ENCODE measurements around the gene HDAC7. TPM values are rescaled to one million over a fixed set of nuclear protein-coding genes. Genes with fewer than 3 reads are reported as not detected.

The HDAC7 gene
- total RNA-seq, 2 experiments from 2014 or later, result 218 to 232 TPM

DNA sequence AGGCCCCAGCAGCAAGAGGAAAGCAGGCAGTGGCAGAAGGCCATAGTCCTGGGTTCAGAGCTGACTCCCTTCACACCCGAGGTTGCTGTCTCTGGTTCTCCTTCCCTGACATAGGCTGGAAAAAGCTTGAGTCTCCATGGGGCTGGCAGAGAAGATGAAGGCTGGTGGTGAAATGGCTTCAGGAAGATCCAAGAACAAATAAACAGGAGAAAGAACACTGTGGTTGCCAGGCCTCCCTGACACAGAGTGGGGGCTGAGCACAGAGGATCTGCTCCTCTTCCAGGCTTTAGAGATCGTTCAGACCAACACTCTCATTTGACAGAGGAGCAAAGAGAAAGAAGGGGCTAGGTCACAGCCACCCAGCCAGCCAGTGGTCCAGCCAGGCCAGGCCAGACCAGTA, 14.3 kb downstream of the HDAC7 start:
- ChIA-PET CTCF (interaction anchor here (0.8 to 5.1 kb wide), 9 partner anchors 8 to 64 kb away, joined by 3 to 26 read pairs (median 4); no protein-coding TSS in a partner anchor), POLR2A (interaction anchor here (0.7 kb wide), 1 partner anchor 75 kb away, joined by 3 read pairs; no protein-coding TSS in a partner anchor)
- peaks cover 56% of the 10 kb centered on the region for H3K36me3 Mint-ChIP-seq (ENCODE audit: low read depth)
- no peak for DNase-seq
- peaks cover 97% of the 10 kb centered on the region for H3K4me1 Mint-ChIP-seq
- peak overlapping the region; percentile 17 for H3K4me3 Mint-ChIP-seq
- H3K9me3 Mint-ChIP-seq, result no peaks in the 10 kb centered on the region
- no peaks in the 10 kb centered on the region for H3K27me3 Mint-ChIP-seq
- peak overlapping the region; percentile 93 for H3K27ac Mint-ChIP-seq

DNA sequence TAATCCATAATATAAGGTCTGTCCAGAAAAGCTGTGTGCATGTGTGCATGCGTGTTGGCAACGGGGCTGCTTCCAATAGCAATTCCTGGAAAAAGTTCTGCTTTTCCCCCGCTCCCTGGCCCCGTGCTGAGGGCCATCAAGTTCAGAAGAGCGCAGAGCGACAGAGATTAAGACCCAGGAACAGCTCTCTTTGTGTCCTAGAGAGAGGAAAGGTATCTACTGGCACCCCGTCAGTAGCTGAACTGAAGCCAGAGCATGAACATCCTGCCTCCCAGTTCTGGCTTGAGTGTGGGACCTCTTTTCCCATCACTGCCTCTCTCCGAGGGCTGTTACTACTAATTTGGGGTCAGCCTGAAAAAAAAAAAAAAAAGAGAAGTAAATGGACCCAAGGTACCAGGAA, 15.5 kb downstream of the HDAC7 start:
- Mint-ChIP-seq H3K9me3 (no peaks in the 10 kb centered on the region), H3K4me1 (peaks cover 98% of the 10 kb centered on the region), H3K4me3 (no peak overlapping the region), H3K27ac (peak overlapping the region; percentile 93), H3K27me3 (no peaks in the 10 kb centered on the region), H3K36me3 (ENCODE audit: low read depth) (peaks cover 55% of the 10 kb centered on the region)
- ChIA-PET CTCF (interaction anchor here (1.0 to 5.1 kb wide), 9 partner anchors 9 to 64 kb away, joined by 3 to 26 read pairs (median 6); no protein-coding TSS in a partner anchor), POLR2A (interaction anchor here (0.6 kb wide), 1 partner anchor 10 kb away, joined by 4 read pairs; no protein-coding TSS in a partner anchor)
- no peak for DNase-seq

DNA sequence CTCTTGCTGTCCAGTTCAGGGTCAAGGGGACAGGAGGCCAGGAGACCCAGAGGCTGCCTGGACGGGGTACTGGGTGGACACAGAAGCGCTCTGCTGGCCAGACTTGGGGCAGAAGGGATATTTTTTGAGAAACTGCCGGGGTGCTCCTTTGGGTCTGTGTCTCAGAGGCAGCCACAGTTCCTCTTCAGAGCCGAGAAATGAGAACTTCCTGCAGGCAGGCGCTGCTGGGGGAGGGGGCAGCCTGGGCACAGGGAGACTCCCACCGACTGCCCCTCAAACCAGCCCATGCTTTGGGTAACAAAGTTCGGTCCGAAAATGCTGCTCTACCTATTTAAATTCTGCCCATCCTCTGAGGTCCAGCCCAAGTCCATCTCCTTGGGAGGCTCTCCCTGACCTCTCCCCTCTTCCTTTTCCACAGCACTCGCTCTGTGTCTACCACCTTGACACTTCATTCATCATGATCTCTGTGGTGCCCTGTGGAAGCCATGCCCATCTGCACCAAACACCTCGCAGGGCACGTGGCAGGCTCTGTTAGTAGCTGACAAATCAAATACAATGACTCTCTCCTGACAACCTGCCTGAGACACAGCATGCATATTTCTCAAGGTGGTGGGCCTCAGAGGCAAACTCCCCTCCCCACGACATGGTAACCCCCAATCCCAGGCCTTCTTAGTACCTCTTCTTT, 16.4 kb downstream of the HDAC7 start:
- no peaks in the 10 kb centered on the region for H3K9me3 Mint-ChIP-seq
- H3K4me3 Mint-ChIP-seq, result peak overlapping the region; percentile 50
- ChIA-PET CTCF (interaction anchor here (1.0 to 5.1 kb wide), 8 partner anchors 10 to 70 kb away, joined by 3 to 26 read pairs (median 8); no protein-coding TSS in a partner anchor), POLR2A (no interaction called here)
- peaks cover 56% of the 10 kb centered on the region for H3K36me3 Mint-ChIP-seq (ENCODE audit: low read depth)
- H3K4me1 Mint-ChIP-seq, result peaks cover 96% of the 10 kb centered on the region
- no peaks in the 10 kb centered on the region for H3K27me3 Mint-ChIP-seq
- no peak for DNase-seq
- peak overlapping the region; percentile 93 for H3K27ac Mint-ChIP-seq

DNA sequence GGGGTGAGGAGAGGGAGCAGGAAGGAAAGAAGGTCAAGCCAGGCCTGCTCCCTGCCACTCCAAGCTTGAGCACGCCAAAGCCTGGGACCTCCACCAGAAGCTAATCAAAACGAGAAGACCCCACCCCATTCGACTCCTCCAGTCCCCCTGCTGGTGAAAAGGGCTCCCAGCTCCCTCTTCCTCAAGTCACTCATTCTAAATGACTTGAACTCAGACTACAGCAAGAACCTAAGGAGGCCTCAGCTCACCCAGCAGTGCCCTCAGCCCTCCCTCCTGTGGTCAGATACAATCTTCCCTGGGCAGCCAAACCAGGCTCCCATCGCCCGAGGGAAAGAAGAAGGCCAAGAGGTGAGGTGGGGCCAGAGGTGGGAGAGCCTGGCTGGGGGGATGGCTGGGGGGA, 17.4 kb downstream of the HDAC7 start:
- peak overlapping the region; percentile 93 for H3K27ac Mint-ChIP-seq
- H3K9me3 Mint-ChIP-seq, result no peaks in the 10 kb centered on the region
- no peaks in the 10 kb centered on the region for H3K27me3 Mint-ChIP-seq
- CTCF ChIA-PET, result interaction anchor here (0.6 to 5.1 kb wide), 20 partner anchors 8 to 501 kb away, joined by 3 to 26 read pairs (median 4); no protein-coding TSS in a partner anchor
- peak overlapping the region; percentile 52 for H3K4me3 Mint-ChIP-seq
- peak; percentile 30 for DNase-seq
- POLR2A ChIA-PET, result interaction anchor here (0.6 kb wide), 1 partner anchor 1554 kb away, joined by 3 read pairs; no protein-coding TSS in a partner anchor
- H3K36me3 Mint-ChIP-seq (ENCODE audit: low read depth), result peaks cover 60% of the 10 kb centered on the region
- H3K4me1 Mint-ChIP-seq, result peaks cover 90% of the 10 kb centered on the region

DNA sequence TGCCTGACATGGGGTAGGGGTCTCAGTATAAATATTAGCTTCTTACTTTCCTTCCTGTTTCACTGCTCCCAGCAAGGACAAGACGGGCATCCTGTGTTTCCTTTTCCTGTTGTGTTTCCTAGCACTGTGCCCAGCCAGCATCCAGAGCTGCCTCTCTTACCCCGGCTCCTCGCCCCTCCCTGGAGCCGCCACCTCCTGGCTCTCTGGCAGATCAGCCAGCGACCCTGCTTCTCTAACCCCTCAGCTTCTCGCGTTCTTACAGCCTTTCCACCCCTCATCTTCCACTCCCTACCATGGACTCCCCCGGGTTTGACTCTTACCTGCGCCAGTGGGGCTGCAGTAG, 17.8 kb downstream of the HDAC7 start:
- Mint-ChIP-seq H3K27ac (peak overlapping the region; percentile 93), H3K9me3 (no peaks in the 10 kb centered on the region), H3K27me3 (no peaks in the 10 kb centered on the region), H3K4me3 (no peak overlapping the region), H3K36me3 (ENCODE audit: low read depth) (peaks cover 58% of the 10 kb centered on the region), H3K4me1 (peaks cover 85% of the 10 kb centered on the region)
- ChIA-PET POLR2A (interaction anchor here (0.6 kb wide), 1 partner anchor 1553 kb away, joined by 3 read pairs; no protein-coding TSS in a partner anchor), CTCF (interaction anchor here (0.6 to 5.1 kb wide), 20 partner anchors 9 to 501 kb away, joined by 3 to 26 read pairs (median 4); no protein-coding TSS in a partner anchor)
- DNase-seq, result no peak

GRCh38 chr12:47801170-47801903, 18.4 kb downstream of the HDAC7 start:
- DNase-seq, result no peak
- H3K4me1 Mint-ChIP-seq, result peaks cover 80% of the 10 kb centered on the region
- H3K27ac Mint-ChIP-seq, result peak overlapping the region; percentile 93
- H3K27me3 Mint-ChIP-seq, result no peaks in the 10 kb centered on the region
- no peaks in the 10 kb centered on the region for H3K9me3 Mint-ChIP-seq
- POLR2A ChIA-PET, result no interaction called here
- H3K4me3 Mint-ChIP-seq, result no peak overlapping the region
- H3K36me3 Mint-ChIP-seq (ENCODE audit: low read depth), result peaks cover 53% of the 10 kb centered on the region
- CTCF ChIA-PET, result interaction anchor here (0.6 to 5.1 kb wide), 17 partner anchors 9 to 500 kb away, joined by 3 to 26 read pairs (median 5); no protein-coding TSS in a partner anchor

DNA sequence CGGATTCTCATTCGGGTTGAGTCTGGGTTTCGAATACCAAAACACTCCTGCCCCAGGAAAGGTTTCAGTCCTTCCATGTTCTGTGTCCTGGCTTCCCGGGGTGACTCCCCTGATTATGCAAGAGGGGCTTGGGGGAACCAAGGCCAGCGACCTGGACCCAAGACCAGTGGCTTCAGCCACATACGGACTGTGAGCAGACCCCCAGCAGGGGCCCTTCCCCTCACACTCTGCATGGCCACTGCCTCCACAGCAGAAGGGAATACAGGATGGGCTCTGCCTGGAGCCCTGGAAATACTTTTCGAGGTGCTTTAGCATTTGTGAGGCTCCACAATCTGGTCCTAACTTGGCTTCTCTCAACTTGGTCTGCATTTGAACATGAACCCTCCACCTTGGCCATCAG, 19.1 kb downstream of the HDAC7 start:
- peaks cover 72% of the 10 kb centered on the region for H3K4me1 Mint-ChIP-seq
- H3K36me3 Mint-ChIP-seq (ENCODE audit: low read depth), result peaks cover 46% of the 10 kb centered on the region
- peak overlapping the region; percentile 75 for H3K27ac Mint-ChIP-seq
- ChIA-PET POLR2A (no interaction called here), CTCF (interaction anchor here (1.0 to 5.1 kb wide), 6 partner anchors 10 to 58 kb away, joined by 3 to 26 read pairs (median 6); no protein-coding TSS in a partner anchor)
- H3K4me3 Mint-ChIP-seq, result no peak overlapping the region
- no peaks in the 10 kb centered on the region for H3K27me3 Mint-ChIP-seq
- no peak for DNase-seq
- no peaks in the 10 kb centered on the region for H3K9me3 Mint-ChIP-seq

- Mint-ChIP-seq H3K4me1 (peaks cover 61% of the 10 kb centered on the region), H3K27me3 (no peaks in the 10 kb centered on the region), H3K4me3 (no peak overlapping the region), H3K27ac (peak overlapping the region; percentile 77), H3K36me3 (ENCODE audit: low read depth) (peaks cover 42% of the 10 kb centered on the region), H3K9me3 (no peaks in the 10 kb centered on the region)
- no peak for DNase-seq
- CTCF ChIA-PET, result interaction anchor here (1.0 to 1.8 kb wide), 4 partner anchors 9 to 150 kb away, joined by 3 to 4 read pairs (median 4); no protein-coding TSS in a partner anchor
- POLR2A ChIA-PET, result interaction anchor here (0.6 kb wide), 1 partner anchor 33 kb away, joined by 3 read pairs; no protein-coding TSS in a partner anchor
These were observed 20.2 kb downstream of the HDAC7 start for GRCh38 chr12:47799357-47799955.

DNA sequence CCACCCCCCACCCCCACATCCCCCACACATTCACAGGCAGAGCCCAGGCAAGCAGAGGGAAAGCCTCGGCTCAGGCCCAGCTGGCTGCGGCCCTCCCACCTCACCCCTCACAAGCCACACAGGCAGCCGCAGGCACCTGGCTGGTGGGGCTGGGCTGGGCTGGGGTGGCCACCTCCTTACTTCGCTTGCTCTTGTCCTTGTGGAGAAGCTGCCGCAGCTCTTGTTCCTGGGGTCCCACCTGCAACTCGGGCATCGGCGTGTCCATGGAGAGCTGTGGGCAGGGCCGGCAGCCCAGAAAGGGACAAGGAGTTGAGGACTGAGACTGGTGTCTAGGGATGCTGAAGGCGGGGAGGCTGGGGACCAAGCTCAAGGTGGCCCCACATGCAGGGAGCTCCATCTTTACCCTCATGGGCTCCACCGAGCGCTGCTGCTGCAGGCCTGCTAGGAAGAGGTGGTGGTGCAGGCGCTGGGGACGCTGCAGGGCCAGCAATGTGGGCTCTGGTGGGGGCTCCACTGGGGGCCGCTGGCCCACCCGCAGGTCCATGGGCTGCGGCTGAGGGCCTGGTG, 21.2 kb downstream of the HDAC7 start:
- Mint-ChIP-seq H3K27me3 (no peaks in the 10 kb centered on the region), H3K4me1 (peaks cover 51% of the 10 kb centered on the region), H3K9me3 (no peaks in the 10 kb centered on the region), H3K4me3 (no peak overlapping the region), H3K27ac (no peak overlapping the region), H3K36me3 (ENCODE audit: low read depth) (peaks cover 40% of the 10 kb centered on the region)
- CTCF ChIA-PET, result interaction anchor here (0.7 to 1.8 kb wide), 6 partner anchors 10 to 54 kb away, joined by 3 to 5 read pairs (median 3); no protein-coding TSS in a partner anchor
- POLR2A ChIA-PET, result interaction anchor here (0.6 to 1.1 kb wide), 2 partner anchors 17 to 32 kb away, joined by 3 to 4 read pairs; no protein-coding TSS in a partner anchor
- no peak for DNase-seq

GRCh38 chr12:47797441-47797840, 22.3 kb downstream of the HDAC7 start:
- peak; percentile 44 for DNase-seq
- Mint-ChIP-seq H3K4me1 (peaks cover 41% of the 10 kb centered on the region), H3K36me3 (ENCODE audit: low read depth) (peaks cover 40% of the 10 kb centered on the region), H3K27me3 (no peaks in the 10 kb centered on the region), H3K27ac (peak overlapping the region; percentile 41), H3K9me3 (no peaks in the 10 kb centered on the region), H3K4me3 (no peak overlapping the region)
- ChIA-PET CTCF (interaction anchor here (0.7 to 1.6 kb wide), 7 partner anchors 9 to 141 kb away, joined by 3 to 6 read pairs (median 3); no protein-coding TSS in a partner anchor), POLR2A (interaction anchor here (1.1 kb wide), 1 partner anchor 16 kb away, joined by 4 read pairs; no protein-coding TSS in a partner anchor)

DNA sequence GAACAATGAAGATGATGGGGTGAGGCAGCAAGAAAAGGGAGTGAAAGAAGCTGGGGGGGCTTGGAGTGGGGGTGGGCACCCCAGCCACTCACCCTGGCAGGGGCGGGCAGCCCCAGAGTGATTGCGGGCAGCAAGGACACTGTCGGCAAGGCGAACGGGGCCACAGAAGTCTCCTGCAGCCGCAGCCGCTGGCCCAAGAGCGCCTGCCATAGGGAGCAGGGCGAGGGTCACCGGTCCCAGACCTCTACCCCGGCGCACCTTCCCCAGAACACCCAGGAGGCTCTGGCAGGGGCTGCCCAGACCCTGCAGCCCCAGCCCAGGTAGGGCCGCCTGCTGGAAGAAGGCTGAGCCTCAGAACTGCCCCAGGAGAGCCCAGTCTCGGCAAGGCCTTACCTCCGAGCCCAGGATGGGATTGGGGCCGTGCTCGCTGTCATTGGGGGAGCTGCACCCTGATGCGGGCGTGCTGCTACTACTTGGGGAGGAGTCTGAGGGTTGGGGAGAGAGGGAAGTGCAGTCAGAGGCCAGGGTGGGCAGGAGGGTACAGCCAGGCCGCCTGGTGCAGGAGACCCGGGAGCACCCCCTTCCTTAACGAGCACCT, 23.8 kb downstream of the HDAC7 start:
- Mint-ChIP-seq H3K27ac (no peak overlapping the region), H3K36me3 (ENCODE audit: low read depth) (peaks cover 44% of the 10 kb centered on the region), H3K4me3 (no peak overlapping the region), H3K9me3 (no peaks in the 10 kb centered on the region), H3K4me1 (peaks cover 26% of the 10 kb centered on the region), H3K27me3 (no peaks in the 10 kb centered on the region)
- ChIA-PET CTCF (interaction anchor here (0.6 to 0.8 kb wide), 2 partner anchors 40 to 114 kb away, joined by 3 read pairs; no protein-coding TSS in a partner anchor), POLR2A (interaction anchor here (0.7 kb wide), 1 partner anchor 87 kb away, joined by 7 read pairs; no protein-coding TSS in a partner anchor)
- DNase-seq, result no peak
